ENCODE data around the gene GSTA3.

GRCh38 chr6:52925042-52925441 lies 15.5 kb upstream of the GSTA3 start:
- TF ChIP-seq, protein P1, sequence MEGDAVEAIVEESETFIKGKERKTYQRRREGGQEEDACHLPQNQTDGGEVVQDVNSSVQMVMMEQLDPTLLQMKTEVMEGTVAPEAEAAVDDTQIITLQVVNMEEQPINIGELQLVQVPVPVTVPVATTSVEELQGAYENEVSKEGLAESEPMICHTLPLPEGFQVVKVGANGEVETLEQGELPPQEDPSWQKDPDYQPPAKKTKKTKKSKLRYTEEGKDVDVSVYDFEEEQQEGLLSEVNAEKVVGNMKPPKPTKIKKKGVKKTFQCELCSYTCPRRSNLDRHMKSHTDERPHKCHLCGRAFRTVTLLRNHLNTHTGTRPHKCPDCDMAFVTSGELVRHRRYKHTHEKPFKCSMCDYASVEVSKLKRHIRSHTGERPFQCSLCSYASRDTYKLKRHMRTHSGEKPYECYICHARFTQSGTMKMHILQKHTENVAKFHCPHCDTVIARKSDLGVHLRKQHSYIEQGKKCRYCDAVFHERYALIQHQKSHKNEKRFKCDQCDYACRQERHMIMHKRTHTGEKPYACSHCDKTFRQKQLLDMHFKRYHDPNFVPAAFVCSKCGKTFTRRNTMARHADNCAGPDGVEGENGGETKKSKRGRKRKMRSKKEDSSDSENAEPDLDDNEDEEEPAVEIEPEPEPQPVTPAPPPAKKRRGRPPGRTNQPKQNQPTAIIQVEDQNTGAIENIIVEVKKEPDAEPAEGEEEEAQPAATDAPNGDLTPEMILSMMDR (conservative IDR thresholded peaks at IDR 0.05 in 1 of 2, IDR thresholded peaks at IDR 0.05 in 1 of 2; ENCODE audit: low read depth in 1 of 2, low read length in 2 of 2) = no peak
- TF ChIP-seq EZH2 (IDR thresholded peaks at IDR 0.05; ENCODE audit: low read length, missing control alignments) = no peak
